ENCODE results near the gene PLCD3. TPM values are rescaled to one million over a fixed set of nuclear protein-coding genes. Genes with fewer than 3 reads are reported as not detected.
"Not testable (repeated sequence)": the region's sequence is repeated elsewhere in the genome, so short reads cannot be mapped to it uniquely, and the experiment has no call there.

The PLCD3 gene
- total RNA-seq, 1 donor from 2014 or later = 281 TPM

DNA sequence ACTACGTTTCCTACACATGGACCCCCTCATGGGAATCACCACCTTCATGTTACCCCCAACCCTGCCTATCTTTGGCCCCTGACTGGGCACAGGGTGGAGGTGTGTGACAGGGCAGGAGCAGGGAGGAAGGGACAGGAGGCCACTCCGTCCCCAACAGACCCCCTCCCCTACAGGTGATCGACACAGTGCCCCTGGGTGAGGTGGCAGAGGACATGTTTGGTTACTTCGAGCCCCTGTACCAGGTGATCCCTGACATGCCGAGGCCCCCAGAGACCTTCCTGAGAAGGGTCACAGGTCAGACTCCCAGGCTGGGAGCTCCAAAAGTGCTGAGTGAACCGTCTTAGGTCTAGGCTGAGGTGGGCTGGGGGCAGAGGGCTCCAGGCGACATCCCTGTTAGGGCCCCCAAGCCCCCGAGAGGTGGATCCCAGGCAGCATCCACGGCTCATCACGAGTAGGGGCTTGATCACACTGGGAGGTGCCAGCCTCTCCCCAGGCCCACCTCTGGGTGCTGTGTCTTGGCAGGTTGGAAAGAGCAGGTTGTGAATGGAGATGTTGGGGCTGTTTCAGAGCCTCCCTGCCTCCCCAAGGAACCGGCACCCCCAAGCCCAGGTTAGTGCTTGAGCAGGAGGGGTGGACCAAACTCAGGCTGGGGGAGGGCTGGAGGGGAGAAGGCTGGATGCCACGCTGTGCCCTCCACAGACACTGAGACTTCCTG is 4.7 kb upstream of the PLCD3 start:
- intact Hi-C loops (cut with micrococcal nuclease) = no loop called here
- ATAC-seq (no peak), DNase-seq (no peak)

DNA sequence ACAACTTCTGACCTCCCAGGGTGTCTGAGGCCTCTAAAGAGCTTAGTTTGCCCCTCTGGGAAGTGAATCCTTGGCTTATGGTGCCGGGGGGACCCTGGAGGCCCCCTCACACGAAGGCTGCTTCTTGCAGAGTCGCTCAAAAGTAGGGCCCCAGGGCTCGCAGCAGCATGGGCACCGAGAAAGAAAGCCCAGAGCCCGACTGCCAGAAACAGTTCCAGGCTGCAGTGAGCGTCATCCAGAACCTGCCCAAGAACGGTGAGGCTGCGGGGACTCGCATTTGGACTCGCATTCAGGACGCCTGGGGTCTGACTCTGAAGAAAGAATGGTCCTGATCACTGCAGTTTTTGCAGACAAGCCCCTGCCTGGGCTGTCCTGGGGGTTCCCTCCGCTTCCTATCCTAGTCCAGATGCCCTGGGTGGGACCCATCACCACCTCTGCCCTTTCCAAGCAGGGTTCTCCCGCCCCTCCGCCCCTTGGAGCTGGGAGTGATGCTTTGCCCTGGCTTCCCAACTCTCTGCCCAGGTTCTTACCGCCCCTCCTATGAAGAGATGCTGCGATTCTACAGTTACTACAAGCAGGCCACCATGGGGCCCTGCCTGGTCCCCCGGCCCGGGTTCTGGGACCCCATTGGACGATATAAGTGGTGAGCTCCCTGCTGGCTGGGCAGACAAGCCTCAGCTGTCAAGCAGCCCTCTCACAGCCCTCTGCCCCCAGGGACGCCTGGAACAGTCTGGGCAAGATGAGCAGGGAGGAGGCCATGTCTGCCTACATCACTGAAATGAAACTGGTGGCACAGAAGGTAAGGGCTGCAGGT is 3.9 kb upstream of the PLCD3 start:
- intact Hi-C loops (cut with micrococcal nuclease) = no loop called here
- no peak for ATAC-seq

GRCh38 chr17:45135192-45135977 is 3.1 kb upstream of the PLCD3 start, which contains the start of gene ACBD4:
ACBD4 (plus strand) TSS chr17:45135687; CDS start chr17:45136145, 458 bp downstream.
- peak; percentile 97 for DNase-seq
- peak; percentile 73 for ATAC-seq
- intact Hi-C loops (cut with micrococcal nuclease) = no loop called here

More for the DNA sequence above, 3.9 kb upstream of the PLCD3 start:
- no peak for DNase-seq

- peak; percentile 78 for ATAC-seq
- intact Hi-C loops (cut with micrococcal nuclease) = no loop called here
- DNase-seq = peak; percentile 92
Measured at GRCh38 chr17:45132572-45133463, 503 bp upstream of the PLCD3 start.

DNA sequence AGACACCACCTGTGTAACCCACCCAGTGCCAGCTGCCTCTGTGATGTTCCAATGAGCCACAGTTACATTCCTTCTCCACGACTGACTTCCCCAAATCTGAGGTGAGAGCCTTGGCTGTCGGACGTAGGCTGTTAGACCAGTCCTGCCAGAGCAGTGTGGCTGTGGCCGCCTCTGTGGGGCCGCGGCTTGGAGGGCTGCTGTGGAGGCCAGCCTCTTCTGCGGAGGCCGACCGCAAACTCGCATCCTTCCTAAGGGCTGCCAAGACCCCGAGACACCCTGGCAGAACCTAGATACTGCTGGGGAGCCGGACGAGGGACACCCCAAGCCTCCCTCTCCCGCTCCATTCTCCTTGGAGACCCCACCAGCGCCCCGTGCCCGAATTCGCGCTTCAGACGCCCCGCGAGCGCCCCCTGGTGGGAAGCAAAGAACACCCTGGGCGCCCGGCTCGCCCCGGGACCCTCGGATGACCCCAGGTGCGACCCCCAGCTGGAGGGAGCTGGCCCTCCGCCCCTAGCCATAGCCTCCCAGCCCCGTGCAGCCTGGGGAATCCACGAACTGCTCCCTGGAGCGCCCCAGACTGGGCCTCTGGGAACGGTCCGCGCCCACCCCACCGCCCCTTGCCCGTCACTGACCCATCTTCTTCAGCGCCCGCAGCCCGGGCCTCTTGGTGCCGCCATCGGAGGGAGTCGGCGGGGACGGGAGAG is 547 bp downstream of the PLCD3 start:
- ATAC-seq (no peak), DNase-seq (peak; percentile 76)

GRCh38 chr17:45130681-45131615 is 1.4 kb downstream of the PLCD3 start:
- DNase-seq (peak; percentile 31), ATAC-seq (no peak)
- intact Hi-C loops (cut with micrococcal nuclease) = no loop called here

More for the DNA sequence above, 547 bp downstream of the PLCD3 start:
- intact Hi-C loops (cut with micrococcal nuclease) = no loop called here

GRCh38 chr17:45129940-45130680 is 2.2 kb downstream of the PLCD3 start:
- peak; percentile 46 for DNase-seq
- intact Hi-C loops (cut with micrococcal nuclease) = no loop called here
- no peak for ATAC-seq

GRCh38 chr17:45129426-45129939 is 2.8 kb downstream of the PLCD3 start:
- peak; percentile 61 for DNase-seq

DNA sequence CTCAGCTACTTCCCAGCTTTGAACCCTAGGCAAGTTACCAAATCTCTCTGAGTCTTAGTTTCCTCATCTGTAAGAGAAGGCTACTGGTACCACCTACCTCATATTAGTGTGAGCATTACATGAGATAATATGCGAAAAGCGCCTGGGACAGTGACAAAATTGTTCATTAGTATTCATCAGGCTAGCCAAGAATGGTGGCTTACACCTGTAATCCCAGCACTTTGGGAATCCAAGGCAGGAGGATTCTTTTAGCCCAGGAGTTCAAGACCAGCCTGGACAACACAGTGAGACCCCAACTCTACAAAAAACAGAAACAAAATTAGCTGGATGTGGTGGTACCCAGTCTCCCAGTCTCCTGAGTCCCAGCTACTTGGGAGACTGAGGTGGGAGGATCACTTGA is 3.3 kb downstream of the PLCD3 start:
- ATAC-seq (no peak), DNase-seq (no peak)
- intact Hi-C loops (cut with micrococcal nuclease) = no loop called here

More at GRCh38 chr17:45129426-45129939, 2.8 kb downstream of the PLCD3 start:
- intact Hi-C loops (cut with micrococcal nuclease) = no loop called here
- ATAC-seq = peak; percentile 2

DNA sequence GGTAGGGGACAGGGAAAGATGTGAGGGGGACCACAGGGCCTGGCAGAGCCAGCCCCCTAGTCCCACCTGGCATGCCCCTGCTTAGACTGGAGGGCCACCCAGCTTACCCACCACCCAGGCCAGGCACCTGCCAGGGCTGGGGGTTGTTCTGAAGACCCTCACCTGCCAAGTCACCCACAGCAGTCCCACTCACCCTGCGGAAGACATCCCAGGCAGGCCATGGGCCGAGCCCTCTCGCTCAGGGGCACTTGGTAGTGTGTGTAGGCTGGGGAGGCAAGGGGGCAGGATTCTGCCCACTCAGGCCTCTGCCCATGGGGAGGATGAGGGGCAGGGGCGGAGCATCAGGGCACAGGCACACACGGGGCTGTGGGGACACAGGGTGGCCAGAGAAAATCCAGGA is 4.0 kb downstream of the PLCD3 start:
- DNase-seq (peak; percentile 29), ATAC-seq (no peak)
- intact Hi-C loops (cut with micrococcal nuclease) = no loop called here

DNA sequence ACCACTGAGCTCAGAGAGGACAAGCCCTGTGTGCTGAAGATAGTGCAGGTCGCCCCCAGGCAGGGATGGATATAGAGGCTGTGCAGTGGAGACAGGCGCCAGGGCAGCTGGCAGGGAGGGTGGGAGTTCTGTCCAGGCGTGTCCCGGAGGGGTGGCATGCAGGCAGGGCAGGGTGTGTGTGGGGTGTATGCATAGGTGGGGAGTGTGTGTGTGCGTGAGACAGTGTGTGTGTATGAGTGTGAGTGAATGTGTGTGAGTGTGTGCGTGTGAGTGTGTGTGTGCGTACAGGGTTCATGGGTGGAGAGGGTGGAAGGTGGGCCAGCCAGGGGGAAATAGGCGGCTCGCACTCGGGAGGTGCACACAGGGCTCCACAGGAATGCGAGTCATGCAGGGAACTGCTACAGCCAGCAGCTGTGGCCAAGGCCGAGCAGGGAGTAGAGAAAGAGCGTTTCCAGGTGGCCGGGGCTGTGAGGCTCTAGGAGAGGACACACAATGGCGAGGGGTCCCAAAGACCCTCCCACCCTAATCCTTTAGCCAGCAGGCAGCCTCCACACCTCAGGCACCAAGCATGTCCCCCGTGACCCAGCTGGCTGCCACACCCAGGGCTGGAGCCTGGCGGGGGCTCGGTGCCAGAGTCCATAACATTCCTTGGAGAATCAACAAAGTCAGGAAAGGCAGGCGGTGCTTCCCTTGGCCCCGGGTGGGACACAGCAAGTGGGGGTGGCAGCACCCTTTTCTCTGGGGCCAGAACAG is 4.6 kb downstream of the PLCD3 start:
- intact Hi-C loops (cut with micrococcal nuclease) = no loop called here
- DNase-seq (peak; percentile 80), ATAC-seq (peak; percentile 28)

GRCh38 chr17:45127207-45127547 is 5.1 kb downstream of the PLCD3 start:
- ATAC-seq = peak; percentile 5
- peak; percentile 45 for DNase-seq
- intact Hi-C loops (cut with micrococcal nuclease) = no loop called here

DNA sequence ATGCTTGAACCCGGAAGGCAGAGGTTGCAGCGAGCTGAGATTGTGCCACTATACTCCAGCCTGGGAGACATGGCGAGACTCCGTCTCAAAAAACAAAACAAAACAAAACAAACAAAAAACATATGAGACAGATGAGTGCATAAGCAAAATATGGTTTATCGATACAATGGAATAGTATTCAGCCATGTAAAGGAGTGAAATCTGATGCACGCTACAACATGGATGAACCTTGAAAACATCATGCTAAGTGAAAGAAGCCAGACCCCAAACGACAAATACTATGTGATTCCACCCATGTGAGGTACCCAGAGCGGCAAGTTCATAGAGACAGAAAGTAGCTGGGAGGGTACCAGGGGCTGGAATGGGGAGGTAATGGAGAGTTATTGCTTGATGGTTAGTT is 6.8 kb downstream of the PLCD3 start:
- DNase-seq = no peak
- ATAC-seq = no peak
- intact Hi-C loops (cut with micrococcal nuclease) = no loop called here

DNA sequence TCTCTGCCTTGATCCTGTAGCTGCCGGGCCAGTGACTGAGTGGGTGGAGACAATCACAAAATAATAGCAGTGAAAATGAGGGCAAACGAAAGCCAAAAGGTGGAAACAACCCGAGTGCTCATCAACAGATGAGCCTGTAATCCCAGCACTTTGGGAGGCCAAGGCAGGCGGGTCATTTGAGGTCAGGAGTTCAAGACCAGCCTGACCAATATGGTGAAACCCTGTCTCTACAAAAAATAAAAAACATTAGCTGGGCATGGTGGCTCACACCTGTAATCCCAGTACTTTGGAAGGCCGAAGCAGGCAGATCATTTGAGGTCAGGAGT is 7.6 kb downstream of the PLCD3 start:
- ATAC-seq; intact Hi-C loops (cut with micrococcal nuclease); DNase-seq: not testable (repeated sequence)

DNA sequence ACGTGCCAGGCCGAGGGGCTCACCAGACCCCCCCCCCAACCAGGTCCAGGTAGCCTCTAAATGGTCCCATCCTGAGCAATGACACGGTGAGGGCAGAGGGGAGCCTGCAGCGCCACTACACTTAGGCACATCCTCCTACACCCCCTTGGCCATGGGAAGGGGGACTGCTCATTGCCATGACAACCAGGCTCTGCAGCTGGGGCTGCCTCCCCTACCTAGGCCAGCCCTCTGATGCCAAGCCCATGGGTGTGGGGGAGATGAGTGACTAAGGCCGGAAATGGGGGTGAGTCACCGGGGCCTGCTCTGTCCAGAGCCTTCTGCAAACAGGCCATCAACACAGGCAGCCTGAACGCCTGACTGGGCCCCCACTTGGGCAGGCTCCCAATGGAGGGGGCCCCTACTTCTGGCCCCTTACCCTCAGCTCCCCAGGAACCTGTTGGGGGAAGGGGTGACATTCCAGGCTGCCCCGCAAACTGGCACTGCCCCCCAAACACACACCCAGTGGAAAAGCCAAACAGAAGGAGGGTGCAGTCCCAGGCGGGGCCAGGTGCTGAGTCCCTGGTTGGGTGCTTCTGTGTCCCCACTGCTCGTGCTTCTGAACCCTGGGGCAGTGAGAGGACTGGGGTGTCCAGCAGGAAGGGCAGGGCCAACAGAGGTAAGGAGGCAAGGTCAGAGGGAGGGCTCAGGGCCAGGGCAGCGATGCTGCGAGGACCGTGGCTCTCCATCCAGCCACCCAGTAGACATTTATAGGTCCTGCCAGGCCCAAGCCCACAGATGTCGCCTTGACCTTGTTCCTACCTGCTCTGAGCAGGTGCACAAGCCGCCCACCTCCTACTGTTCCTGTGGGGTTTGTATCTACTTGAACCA is 8.2 kb downstream of the PLCD3 start:
- peak; percentile 61 for DNase-seq
- intact Hi-C loops (cut with micrococcal nuclease) = no loop called here
- ATAC-seq = peak; percentile 17

All from left ventricle myocardium superior (tissue), 1 donor.